ENCODE data around the gene CSH2. TPM values are rescaled to one million over a fixed set of nuclear protein-coding genes. Genes with fewer than 3 reads are reported as not detected.

The CSH2 gene
- total RNA-seq, 1 donor from 2014 or later, result not detected

DNA sequence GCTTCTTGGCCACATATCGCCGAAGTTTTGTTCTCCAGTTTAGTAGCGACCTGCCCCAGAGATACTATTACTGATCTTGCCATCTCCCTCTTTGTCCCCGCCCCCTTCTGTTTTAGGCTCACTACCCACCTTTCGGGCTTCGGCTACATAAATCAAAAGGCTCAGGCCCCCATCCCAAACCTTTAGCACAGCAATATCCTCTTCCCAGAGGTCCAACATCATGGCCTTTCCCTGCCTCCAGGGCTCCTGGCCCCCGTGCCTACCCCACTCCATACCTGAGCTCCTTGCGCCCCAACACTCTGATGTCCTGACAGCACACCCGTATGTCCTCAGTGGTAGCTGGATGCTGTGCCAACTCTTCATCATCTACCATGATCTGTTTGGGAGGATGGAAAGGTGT is 49.1 kb downstream of the CSH2 start:
- no peak overlapping the region for H3K4me3 ChIP-seq (ENCODE audit: low read depth, low read length)
- TF ChIP-seq, protein P1, sequence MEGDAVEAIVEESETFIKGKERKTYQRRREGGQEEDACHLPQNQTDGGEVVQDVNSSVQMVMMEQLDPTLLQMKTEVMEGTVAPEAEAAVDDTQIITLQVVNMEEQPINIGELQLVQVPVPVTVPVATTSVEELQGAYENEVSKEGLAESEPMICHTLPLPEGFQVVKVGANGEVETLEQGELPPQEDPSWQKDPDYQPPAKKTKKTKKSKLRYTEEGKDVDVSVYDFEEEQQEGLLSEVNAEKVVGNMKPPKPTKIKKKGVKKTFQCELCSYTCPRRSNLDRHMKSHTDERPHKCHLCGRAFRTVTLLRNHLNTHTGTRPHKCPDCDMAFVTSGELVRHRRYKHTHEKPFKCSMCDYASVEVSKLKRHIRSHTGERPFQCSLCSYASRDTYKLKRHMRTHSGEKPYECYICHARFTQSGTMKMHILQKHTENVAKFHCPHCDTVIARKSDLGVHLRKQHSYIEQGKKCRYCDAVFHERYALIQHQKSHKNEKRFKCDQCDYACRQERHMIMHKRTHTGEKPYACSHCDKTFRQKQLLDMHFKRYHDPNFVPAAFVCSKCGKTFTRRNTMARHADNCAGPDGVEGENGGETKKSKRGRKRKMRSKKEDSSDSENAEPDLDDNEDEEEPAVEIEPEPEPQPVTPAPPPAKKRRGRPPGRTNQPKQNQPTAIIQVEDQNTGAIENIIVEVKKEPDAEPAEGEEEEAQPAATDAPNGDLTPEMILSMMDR (conservative IDR thresholded peaks at IDR 0.05; ENCODE audit: low read depth, low read length), result no peak
- no peak for DNase-seq (ENCODE audit: low read depth)

GRCh38 chr17:63823659-63824331 is 49.7 kb downstream of the CSH2 start:
- TF ChIP-seq, protein P1 (conservative IDR thresholded peaks at IDR 0.05; ENCODE audit: low read depth, low read length), result no peak
- no peak overlapping the region for H3K4me3 ChIP-seq (ENCODE audit: low read depth, low read length)
- no peak for DNase-seq (ENCODE audit: low read depth)

DNA sequence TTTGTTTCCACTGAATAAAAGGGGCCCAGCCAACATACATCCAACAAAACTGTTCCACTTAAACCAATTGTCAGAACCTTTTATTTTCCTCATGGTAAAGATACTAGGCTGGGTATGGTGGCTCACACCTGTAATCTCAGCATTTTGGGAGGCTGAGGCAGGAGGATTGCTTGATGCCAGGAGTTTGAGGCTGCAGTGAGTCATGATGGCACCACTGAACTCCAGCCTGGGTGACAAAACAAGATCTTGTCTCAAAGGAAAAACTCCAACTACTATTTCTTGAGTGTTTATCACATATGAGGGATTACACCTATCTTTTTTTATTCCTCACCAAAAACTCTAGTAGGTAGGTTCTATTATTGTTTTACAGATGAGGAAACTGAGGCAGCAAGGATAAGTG is 50.9 kb downstream of the CSH2 start:
- H3K4me3 ChIP-seq (ENCODE audit: low read depth, low read length), result no peak overlapping the region
- TF ChIP-seq, protein P1 (conservative IDR thresholded peaks at IDR 0.05; ENCODE audit: low read depth, low read length), result no peak
- DNase-seq (ENCODE audit: low read depth), result no peak

Other genes starting within 250 kb of the CSH2 start
- gene LIMD2, start 173.6 kb downstream of the CSH2 start, total RNA-seq, result 111 and 161 TPM in 2 replicates
- 23.0 and 33.9 TPM in 2 replicates for gene STRADA, start 131.9 kb downstream of the CSH2 start, total RNA-seq
- gene CCDC47, start 100.1 kb downstream of the CSH2 start, total RNA-seq, result 27.6 and 34.8 TPM in 2 replicates
- gene DDX42, start 99.5 kb downstream of the CSH2 start, total RNA-seq, result 35.0 and 44.6 TPM in 2 replicates
- gene PSMC5, start 46.2 kb downstream of the CSH2 start, total RNA-seq, result 83.9 and 109 TPM in 2 replicates
- gene FTSJ3, start 46.0 kb downstream of the CSH2 start, total RNA-seq, result 71.7 and 86.2 TPM in 2 replicates
- 95.9 and 135 TPM in 2 replicates for gene SMARCD2, start 31.0 kb downstream of the CSH2 start, total RNA-seq
- not detected in 2 replicates for gene GH2, start 8.3 kb upstream of the CSH2 start, total RNA-seq
- not detected in 2 replicates for gene CSH1, start 22.9 kb upstream of the CSH2 start, total RNA-seq
- gene CSHL1, start 37.6 kb upstream of the CSH2 start, total RNA-seq, result not detected in 2 replicates
- gene GH1, start 45.2 kb upstream of the CSH2 start, total RNA-seq, result not detected in 2 replicates
- not detected in 2 replicates for gene CD79B, start 58.7 kb upstream of the CSH2 start, total RNA-seq
- under 0.01 TPM in 1 of 2 replicates, not detected in the other for gene SCN4A, start 99.2 kb upstream of the CSH2 start, total RNA-seq
- 0.14 and 0.17 TPM in 2 replicates for gene PRR29, start 124.7 kb upstream of the CSH2 start, total RNA-seq
- gene ICAM2, start 147.0 kb upstream of the CSH2 start, total RNA-seq, result 18.4 and 19.9 TPM in 2 replicates

Measured in epithelial cell of proximal tubule (primary cell).